Measurements from ENCODE around the gene AHCY.
A peak's percentile ranks its signal among the peaks of the same experiment; 100 is the strongest.
"Not testable (repeated sequence)": the region's sequence is repeated elsewhere in the genome, so short reads cannot be mapped to it uniquely, and the experiment has no call there.

Gene AHCY

DNA sequence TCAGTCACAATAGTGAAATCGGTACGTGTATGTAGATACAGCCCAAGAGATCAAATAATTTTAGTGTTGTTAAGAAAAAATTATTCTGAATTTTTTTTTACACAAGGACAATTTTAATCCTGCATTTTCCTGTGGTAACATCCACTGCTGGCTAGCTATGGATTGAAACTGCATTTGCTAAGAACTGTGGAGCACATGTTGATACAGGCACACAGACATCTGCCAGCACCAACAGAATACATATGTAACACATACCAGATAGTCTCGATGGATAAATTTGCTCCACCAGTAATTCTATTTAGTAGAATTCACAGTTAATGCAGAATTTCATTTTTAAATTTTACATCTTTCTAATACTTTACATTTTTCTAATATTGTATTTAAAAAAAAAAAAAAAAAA is 59.8 kb downstream of the AHCY start:
- DNase-seq (ENCODE audit: low read depth), result no peak
- H3K4me3 ChIP-seq (ENCODE audit: control insufficient read depth, low read depth, low read length), result no peak overlapping the region
- TF ChIP-seq, protein P1, sequence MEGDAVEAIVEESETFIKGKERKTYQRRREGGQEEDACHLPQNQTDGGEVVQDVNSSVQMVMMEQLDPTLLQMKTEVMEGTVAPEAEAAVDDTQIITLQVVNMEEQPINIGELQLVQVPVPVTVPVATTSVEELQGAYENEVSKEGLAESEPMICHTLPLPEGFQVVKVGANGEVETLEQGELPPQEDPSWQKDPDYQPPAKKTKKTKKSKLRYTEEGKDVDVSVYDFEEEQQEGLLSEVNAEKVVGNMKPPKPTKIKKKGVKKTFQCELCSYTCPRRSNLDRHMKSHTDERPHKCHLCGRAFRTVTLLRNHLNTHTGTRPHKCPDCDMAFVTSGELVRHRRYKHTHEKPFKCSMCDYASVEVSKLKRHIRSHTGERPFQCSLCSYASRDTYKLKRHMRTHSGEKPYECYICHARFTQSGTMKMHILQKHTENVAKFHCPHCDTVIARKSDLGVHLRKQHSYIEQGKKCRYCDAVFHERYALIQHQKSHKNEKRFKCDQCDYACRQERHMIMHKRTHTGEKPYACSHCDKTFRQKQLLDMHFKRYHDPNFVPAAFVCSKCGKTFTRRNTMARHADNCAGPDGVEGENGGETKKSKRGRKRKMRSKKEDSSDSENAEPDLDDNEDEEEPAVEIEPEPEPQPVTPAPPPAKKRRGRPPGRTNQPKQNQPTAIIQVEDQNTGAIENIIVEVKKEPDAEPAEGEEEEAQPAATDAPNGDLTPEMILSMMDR (conservative IDR thresholded peaks at IDR 0.05; ENCODE audit: control insufficient read depth, insufficient read depth, low read depth, low read length), result no peak

DNA sequence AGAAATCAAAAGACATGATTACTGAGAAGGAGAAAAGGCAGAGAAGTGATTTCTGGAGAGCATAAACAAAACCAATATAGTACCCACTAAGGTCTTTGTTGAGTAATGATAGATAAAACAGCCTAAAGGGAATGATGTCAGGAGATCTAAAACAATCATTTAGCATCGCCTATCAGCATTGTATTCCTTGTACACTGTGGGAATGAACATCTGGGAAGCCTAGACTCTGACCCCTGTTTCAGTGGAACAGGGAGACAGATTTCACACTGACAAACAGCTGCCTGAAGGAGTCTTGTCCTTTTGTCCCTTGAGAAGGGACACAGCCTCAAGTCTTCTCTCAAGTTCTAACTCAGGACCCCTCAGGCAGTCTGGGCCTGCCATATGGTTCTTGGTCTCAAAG is 60.3 kb downstream of the AHCY start:
- H3K4me3 ChIP-seq (ENCODE audit: control insufficient read depth, low read depth, low read length), result no peak overlapping the region
- no peak for DNase-seq (ENCODE audit: low read depth)
- TF ChIP-seq, protein P1 (conservative IDR thresholded peaks at IDR 0.05; ENCODE audit: control insufficient read depth, insufficient read depth, low read depth, low read length), result no peak

DNA sequence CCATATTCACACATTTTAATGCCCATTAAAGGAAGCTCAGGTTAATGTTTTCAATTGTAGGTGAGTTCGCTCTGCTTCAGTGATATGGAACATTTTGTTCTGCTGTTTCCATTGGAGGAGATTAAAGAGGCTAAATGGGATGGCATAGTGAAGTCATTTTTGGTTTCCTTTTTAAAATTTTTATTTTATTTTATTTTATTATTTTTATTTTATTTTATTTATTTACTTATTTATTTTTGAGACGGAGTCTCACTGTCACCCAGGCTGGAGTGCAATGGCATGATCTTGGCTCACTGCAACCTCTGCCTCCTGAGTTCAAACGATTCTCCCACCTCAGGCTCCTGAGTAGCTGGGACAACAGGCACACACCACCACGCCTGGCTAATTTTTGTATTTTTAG is 61.1 kb downstream of the AHCY start:
- not testable (repeated sequence) for H3K4me3 ChIP-seq (ENCODE audit: control insufficient read depth, low read depth, low read length)

DNA sequence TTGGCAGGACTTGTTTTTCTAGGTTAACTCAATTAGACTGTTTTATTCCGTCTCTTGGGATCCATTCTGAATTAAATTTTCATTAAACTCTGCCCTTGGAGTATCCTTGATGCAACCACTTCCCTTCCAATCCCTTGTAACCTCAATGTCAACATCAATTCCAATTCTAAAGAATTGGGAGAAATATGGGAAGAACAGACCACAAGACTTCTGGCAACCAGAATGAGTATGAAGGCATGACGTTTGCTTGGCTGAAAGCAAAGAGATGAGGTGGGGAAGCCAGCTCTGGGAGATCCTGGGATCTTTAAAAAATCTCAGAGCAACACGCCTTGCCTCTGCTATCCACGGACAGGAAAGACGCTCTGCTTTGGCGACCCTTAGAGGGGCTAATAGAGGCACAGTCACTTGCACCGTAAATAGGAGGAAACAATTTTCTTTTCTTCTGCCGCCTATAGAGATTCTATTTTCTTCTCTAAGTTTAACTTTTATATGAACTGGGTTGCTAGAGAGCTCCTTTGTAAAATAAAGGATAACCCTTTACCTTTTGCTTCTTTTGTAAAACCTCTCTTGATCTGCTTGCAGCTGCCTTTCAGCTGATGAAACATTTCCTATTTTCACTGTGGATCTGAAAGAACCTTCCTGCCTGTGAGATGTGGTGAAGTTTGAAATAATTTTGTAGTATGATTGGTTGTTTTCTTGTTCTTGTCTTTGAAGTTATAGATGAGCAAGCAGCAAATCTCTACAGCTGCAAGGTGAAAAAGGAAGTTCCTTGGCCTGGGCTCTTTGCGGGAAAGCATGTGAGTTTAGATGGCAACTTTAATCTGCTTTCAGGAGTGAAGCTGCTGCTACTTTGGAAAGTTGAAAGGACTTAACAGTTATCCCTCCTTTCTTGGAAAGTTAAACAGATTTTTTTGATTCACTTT is 62.2 kb downstream of the AHCY start, which contains the start of gene ASIP:
Gene ASIP (plus strand): TSS at position 731 of the 923 bp plus-strand sequence. CDS start 18,952 bp downstream, outside the sequence.
- peak; percentile 74 for DNase-seq (ENCODE audit: low read depth)
- no peak within 1 kb of the TSS for H3K4me3 ChIP-seq (ENCODE audit: control insufficient read depth, low read depth, low read length)
- TF ChIP-seq, protein P1 (conservative IDR thresholded peaks at IDR 0.05; ENCODE audit: control insufficient read depth, insufficient read depth, low read depth, low read length), result no peak

More for the DNA sequence above, 61.1 kb downstream of the AHCY start:
- not testable (repeated sequence) for DNase-seq (ENCODE audit: low read depth)

DNA sequence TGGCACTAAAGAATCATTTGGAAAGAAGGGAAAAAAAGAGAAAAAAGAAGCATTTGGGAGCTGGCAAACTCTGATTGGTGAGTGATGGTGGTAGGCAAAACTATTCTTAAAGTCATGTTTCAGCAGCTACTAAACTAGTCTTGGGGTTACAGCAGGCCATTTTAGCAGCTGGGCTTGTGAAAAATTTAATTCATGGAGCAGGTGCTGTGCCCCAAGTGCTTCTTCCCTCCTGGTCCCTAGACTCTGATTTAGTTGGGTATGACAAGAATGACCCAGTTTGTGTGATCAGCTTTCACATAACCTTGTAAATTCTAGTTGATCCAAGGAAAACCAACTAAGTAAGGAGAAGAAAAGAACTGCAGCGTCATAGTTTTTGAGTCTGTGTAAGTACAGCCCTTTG is 63.0 kb downstream of the AHCY start:
- no peak for DNase-seq (ENCODE audit: low read depth)
- TF ChIP-seq, protein P1 (conservative IDR thresholded peaks at IDR 0.05; ENCODE audit: control insufficient read depth, insufficient read depth, low read depth, low read length), result no peak
- H3K4me3 ChIP-seq (ENCODE audit: control insufficient read depth, low read depth, low read length), result no peak overlapping the region

DNA sequence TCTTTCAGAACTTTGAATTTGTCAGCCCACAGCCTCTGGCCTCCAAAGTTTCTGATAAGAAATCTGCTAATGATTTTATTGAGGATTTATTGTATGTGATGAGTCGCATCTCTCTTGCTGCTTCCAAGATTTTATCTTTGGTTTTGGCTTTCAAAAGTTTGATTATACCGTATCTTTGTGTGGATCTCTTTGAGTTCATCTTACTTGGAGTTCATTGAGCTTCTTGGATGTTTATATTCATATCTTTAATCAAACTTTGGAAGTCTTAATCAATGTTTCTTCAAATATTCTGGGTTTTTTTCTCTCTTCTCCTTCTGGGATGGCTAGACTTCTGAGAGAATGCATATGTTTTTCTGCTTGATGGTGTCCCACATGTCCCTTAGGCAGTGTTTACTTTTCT is 65.2 kb downstream of the AHCY start:
- DNase-seq (ENCODE audit: low read depth), result no peak
- TF ChIP-seq, protein P1 (conservative IDR thresholded peaks at IDR 0.05; ENCODE audit: control insufficient read depth, insufficient read depth, low read depth, low read length), result no peak
- no peak overlapping the region for H3K4me3 ChIP-seq (ENCODE audit: control insufficient read depth, low read depth, low read length)

DNA sequence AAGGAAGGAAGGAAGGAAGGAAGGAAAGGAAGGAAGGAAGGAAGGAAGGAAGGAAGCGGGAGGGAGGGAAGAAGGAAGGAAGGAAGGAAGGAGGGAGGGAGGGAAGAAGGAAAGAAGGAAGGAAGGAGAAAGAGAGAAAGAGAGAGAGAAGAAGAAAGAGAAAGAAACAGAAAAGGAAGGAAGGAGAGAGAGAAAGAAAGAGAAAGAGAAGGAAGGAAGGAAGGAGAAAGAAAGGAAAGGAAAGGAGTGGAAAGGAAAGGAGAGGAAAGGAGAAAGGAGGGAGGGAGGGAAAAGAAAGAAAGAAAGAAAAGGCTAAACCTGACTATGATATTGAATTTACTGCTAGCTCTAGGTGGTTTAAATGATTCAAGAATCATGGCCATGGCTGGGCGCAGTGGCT is 67.3 kb downstream of the AHCY start:
- TF ChIP-seq, protein P1 (conservative IDR thresholded peaks at IDR 0.05; ENCODE audit: control insufficient read depth, insufficient read depth, low read depth, low read length), result no peak
- no peak for DNase-seq (ENCODE audit: low read depth)
- H3K4me3 ChIP-seq (ENCODE audit: control insufficient read depth, low read depth, low read length), result no peak overlapping the region

Measured in fibroblast of mammary gland (primary cell).